Small intestine (tissue), 7 donors: ENCODE data around the gene PDK2. TPM values are rescaled to one million over a fixed set of nuclear protein-coding genes. Genes with fewer than 3 reads are reported as not detected.

Experiments
- DNase-seq, 2 donors: peaks; one replicate each; pipeline versions ENCODE4 v3.0.0 to v3.0.0-alpha.2; 2013
- FAIRE-seq: peaks from 2 replicates; lab custom pipeline; 2012; peaks lifted over from hg19 to GRCh38; lab: Jason Lieb, UNC
- H3K27ac ChIP-seq, 3 donors: one replicate each; pipeline ENCODE4 v1.5.1; 2013; ENCODE audit warnings: low read length in 2 of 3, mild to moderate bottlenecking in 2 of 3, control low read depth in 1 of 3, inconsistent platforms in 1 of 3, low read depth in 1 of 3, moderate library complexity in 1 of 3
- H3K27me3 ChIP-seq, 3 donors: one replicate each; pipeline ENCODE4 v1.6.1; 2013; ENCODE audit warnings: low read length in 3 of 3, inconsistent platforms in 1 of 3; ENCODE audit not compliant: control insufficient read depth in 3 of 3, insufficient read depth in 3 of 3
- H3K36me3 ChIP-seq, 3 donors: one replicate each; pipeline ENCODE4 v1.6.1; 2013; ENCODE audit warnings: low read length in 3 of 3, inconsistent platforms in 1 of 3, low read depth in 1 of 3, mild to moderate bottlenecking in 1 of 3, moderate library complexity in 1 of 3; ENCODE audit not compliant: control insufficient read depth in 3 of 3, insufficient read depth in 2 of 3
- H3K4me1 ChIP-seq, 3 donors: one replicate each; pipeline ENCODE4 v1.6.1; 2013; ENCODE audit warnings: low read length in 2 of 3, inconsistent platforms in 1 of 3, low read depth in 1 of 3, mild to moderate bottlenecking in 1 of 3, moderate library complexity in 1 of 3; ENCODE audit not compliant: control insufficient read depth in 3 of 3, insufficient read depth in 2 of 3
- H3K4me3 ChIP-seq, 3 donors: one replicate each; pipeline ENCODE4 v1.5.1; 2013; ENCODE audit warnings: low read length in 3 of 3, control low read depth in 1 of 3, inconsistent platforms in 1 of 3, low read depth in 1 of 3, mild to moderate bottlenecking in 1 of 3, moderate library complexity in 1 of 3
- H3K9me3 ChIP-seq, 2 donors: one replicate each; pipeline ENCODE4 v1.6.1; 2013; ENCODE audit warnings: low read depth in 1 of 2, low read length in 1 of 2; ENCODE audit not compliant: control insufficient read depth in 2 of 2, insufficient read depth in 1 of 2
- WGBS, 3 donors: extraction: QIAGEN DNeasy Blood & Tissue Kit; methylation state at CpG; one replicate each; pipeline ENCODE4 v1.1.7; 2013; 5-methylcytosine and 5-hydroxymethylcytosine counted together
- polyA plus RNA-seq, 4 donors: library from polyadenylated mRNA; stranded (reverse) in 3 of 4; unstranded in 1 of 4; fragments of 200-250 nt in 3 of 4; fragments of 120-200 nt in 1 of 4; gene quantifications; one replicate each; pipeline versions ENCODE4 v1.2.1 to v1.2.3, GENCODE V29; 2013
- donor health status: healthy with polysubstance abuse.
- donor health status: control.
- donor health status: control.
- donor health status: Bipolar disorder and iron deficiency.
- donor health status: healthy.

Gene PDK2
- polyA plus RNA-seq, 4 donors, result 27.2 to 125 (median 36.8) TPM

DNA sequence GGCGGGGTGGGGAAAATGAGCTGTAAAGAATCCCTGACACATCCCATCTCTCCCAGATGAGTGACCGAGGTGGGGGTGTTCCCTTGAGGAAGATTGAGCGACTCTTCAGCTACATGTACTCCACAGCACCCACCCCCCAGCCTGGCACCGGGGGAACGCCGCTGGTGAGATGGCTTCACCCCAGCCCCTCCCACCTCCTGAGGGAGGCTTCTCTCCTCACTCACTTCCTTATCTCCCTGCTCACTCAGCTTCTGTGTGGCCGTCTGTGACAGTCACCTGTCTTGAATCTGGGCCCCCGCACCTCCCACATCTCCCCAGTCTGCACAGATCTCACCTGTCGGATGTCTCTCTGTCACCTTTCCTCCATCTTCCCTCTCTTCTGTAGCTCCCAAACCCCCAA lies 13.4 kb downstream of the PDK2 start:
- Histone ChIP-seq H3K36me3 (peaks cover 0 to 89% (median 22%) of the 10 kb centered on the region in 3 donors), H3K27me3 (no peaks in the 10 kb centered on the region), H3K27ac (no peak overlapping the region), H3K4me1 (peaks cover 0 to 27% (median 0%) of the 10 kb centered on the region in 3 donors), H3K4me3 (no peak overlapping the region), H3K9me3 (no peaks in the 10 kb centered on the region)
- DNase-seq, result no peak
- WGBS, 3 donors, result 76 to 84% (median 79%) methylated on average over 9 of the region's 9 CpGs
- no peak for FAIRE-seq

GRCh38 chr17:50109207-50109606 lies 14.1 kb downstream of the PDK2 start:
- Histone ChIP-seq H3K27ac (no peak overlapping the region), H3K4me1 (peaks cover 0 to 29% (median 0%) of the 10 kb centered on the region in 3 donors), H3K9me3 (no peaks in the 10 kb centered on the region), H3K27me3 (no peaks in the 10 kb centered on the region), H3K36me3 (peaks cover 0 to 85% (median 22%) of the 10 kb centered on the region in 3 donors), H3K4me3 (no peak overlapping the region)
- no peak for FAIRE-seq
- 78 to 86% (median 82%) methylated on average over 7 of the region's 7 CpGs for WGBS, 3 donors
- no peak for DNase-seq

GRCh38 chr17:50109785-50110184 lies 14.6 kb downstream of the PDK2 start:
- no peak for DNase-seq
- Histone ChIP-seq H3K36me3 (peaks cover 0 to 80% (median 22%) of the 10 kb centered on the region in 3 donors), H3K4me3 (no peak overlapping the region), H3K27ac (no peak overlapping the region), H3K9me3 (no peaks in the 10 kb centered on the region), H3K4me1 (peaks cover 0 to 33% (median 0%) of the 10 kb centered on the region in 3 donors), H3K27me3 (no peaks in the 10 kb centered on the region)
- WGBS, 3 donors, result 88 to 91% (median 89%) methylated on average over 19 of the region's 19 CpGs
- FAIRE-seq, result no peak

DNA sequence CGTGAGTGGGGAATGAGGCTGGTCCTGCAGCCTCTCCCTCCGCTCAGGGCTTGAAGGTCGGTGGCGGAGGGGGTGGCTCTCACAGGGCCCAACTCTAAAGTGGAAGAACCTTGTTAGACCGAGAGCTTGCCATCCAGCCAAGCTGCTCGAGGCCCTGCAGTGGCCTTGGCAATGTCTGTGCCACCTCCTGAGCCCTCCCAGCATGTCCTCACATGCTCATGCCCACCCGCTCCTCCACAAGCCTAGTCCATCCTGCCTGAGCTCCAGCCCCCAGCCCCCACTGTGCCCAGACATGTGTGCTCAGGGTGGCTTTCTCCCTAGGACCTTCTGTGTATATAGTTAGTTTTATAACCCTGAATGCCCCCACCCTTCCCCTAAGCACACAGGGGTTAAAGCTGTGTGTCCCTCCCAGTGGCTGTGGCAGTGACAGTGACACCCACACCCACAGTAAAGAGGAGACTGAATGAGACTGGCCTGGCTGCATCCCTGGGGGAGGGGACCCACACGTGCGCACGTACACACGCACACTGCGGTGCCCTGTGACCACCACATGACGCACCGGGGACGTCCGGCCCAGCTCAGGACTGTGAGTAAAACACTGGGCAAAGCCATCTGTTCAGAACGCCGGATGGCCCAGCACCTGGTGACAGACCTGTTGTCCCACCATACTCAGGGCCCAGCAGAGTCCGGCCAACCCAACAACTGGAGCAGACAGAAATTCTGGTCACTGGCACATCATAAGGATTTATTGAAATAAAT lies 15.6 kb downstream of the PDK2 start:
- Histone ChIP-seq H3K27ac (peak overlapping the region in 2 of 3 donors; percentile 58 to 71), H3K4me1 (peaks cover 0 to 36% (median 0%) of the 10 kb centered on the region in 3 donors), H3K36me3 (peaks cover 0 to 70% (median 18%) of the 10 kb centered on the region in 3 donors), H3K9me3 (no peaks in the 10 kb centered on the region), H3K4me3 (no peak overlapping the region), H3K27me3 (no peaks in the 10 kb centered on the region)
- 77 to 83% (median 79%) methylated on average over 19 of the region's 19 CpGs for WGBS, 3 donors
- FAIRE-seq, result no peak
- no peak for DNase-seq

GRCh38 chr17:50111673-50112655 lies 16.8 kb downstream of the PDK2 start:
- DNase-seq (peak; percentile 39 to 40), FAIRE-seq (no peak)
- H3K4me1 ChIP-seq, result peaks cover 0 to 37% (median 0%) of the 10 kb centered on the region in 3 donors
- H3K4me3 ChIP-seq, result no peak overlapping the region
- H3K9me3 ChIP-seq, result no peaks in the 10 kb centered on the region
- H3K27me3 ChIP-seq, result no peaks in the 10 kb centered on the region
- H3K27ac ChIP-seq, result peak overlapping the region; percentile 17 to 71 (median 58)
- peaks cover 0 to 62% (median 16%) of the 10 kb centered on the region in 3 donors for H3K36me3 ChIP-seq
- WGBS, 3 donors, result 59 to 69% (median 67%) methylated on average over 14 of the region's 14 CpGs

GRCh38 chr17:50112694-50113093 lies 17.5 kb downstream of the PDK2 start:
- H3K27me3 ChIP-seq, result peaks cover 0 to 2% (median 2%) of the 10 kb centered on the region in 3 donors
- 19 to 66% (median 28%) methylated on average over 16 to 17 of the region's 17 CpGs for WGBS, 3 donors
- peak overlapping the region in 1 of 3 donors; percentile 27 for H3K27ac ChIP-seq
- H3K4me3 ChIP-seq, result no peak overlapping the region
- H3K36me3 ChIP-seq, result peaks cover 0 to 54% (median 14%) of the 10 kb centered on the region in 3 donors
- no peaks in the 10 kb centered on the region for H3K9me3 ChIP-seq
- DNase-seq (peak in 1 of 2 donors; percentile 32), FAIRE-seq (no peak)
- H3K4me1 ChIP-seq, result peaks cover 0 to 43% (median 0%) of the 10 kb centered on the region in 3 donors

DNA sequence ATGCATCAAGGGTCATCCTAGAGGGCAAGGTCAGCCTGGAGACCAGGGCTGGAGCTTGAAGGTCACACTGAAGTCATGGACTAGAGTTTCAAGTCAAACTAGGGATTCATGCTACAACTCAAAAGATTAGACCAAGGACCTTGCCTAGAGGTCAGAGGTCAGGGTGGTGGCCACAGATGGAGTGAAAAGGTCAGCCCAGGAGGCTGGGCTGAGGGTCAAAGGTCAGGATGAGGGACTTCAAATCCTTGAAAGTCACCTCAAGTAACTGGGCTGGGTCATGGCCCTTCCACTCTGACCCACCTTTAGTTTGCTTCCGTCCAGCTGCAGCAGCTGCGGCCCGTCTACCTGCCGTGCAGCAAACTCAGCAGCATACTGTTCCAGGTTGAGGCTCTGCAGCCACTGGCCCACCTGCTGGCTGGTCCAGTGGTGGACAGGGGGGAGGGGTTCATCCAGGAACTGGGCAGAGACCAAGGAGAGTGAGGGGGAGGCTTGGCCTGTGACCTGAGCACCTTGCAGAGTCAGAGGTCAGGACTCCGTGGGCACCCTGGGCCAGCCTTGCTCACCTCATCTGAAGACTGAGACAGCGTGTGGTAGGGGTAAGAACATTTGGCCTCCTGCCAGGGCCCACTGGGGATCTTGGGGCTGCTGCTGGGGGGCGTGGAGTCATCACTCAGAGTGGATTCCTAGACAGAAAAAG lies 18.6 kb downstream of the PDK2 start:
- H3K27me3 ChIP-seq, result peaks cover 0 to 6% (median 2%) of the 10 kb centered on the region in 3 donors
- H3K27ac ChIP-seq, result no peak overlapping the region
- H3K9me3 ChIP-seq, result no peaks in the 10 kb centered on the region
- H3K4me1 ChIP-seq, result peaks cover 0 to 43% (median 0%) of the 10 kb centered on the region in 3 donors
- peaks cover 0 to 44% (median 9%) of the 10 kb centered on the region in 3 donors for H3K36me3 ChIP-seq
- FAIRE-seq (no peak), DNase-seq (no peak)
- H3K4me3 ChIP-seq, result no peak overlapping the region
- 57 to 73% (median 65%) methylated on average over 7 of the region's 7 CpGs for WGBS, 3 donors
